Ramos (cell line): Measurements from ENCODE around the gene PRMT7.

Experiments used
- in situ Hi-C: fragments of 300-500 bp; cut with MboI; formaldehyde crosslinking; loops from one replicate; pipeline ENCODE4 v1.14.3; 2022; ENCODE audit warnings: low sequenced_read_pairs; ENCODE audit not compliant: unreplicated experiment

Gene PRMT7

DNA sequence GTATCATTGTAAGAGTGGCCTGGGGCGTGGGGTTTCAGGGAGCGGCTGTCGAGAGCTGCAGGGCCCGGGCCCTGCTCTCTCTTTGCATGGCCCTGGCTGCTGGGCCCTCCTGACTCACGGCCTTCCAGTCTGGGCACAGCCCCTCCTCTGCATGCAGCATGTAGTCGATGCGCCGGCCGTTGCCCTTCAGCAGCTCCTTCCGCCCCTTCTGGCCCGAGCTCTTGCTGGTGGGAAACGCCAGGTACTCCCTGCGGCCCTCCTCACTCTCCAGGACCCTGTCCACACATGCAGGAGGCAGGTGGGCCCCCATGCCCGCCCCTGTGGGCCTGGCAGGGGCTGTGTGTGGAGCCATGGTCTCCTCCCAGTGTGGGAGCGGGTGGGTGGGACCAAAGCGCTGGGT, 50.7 kb downstream of the PRMT7 start:
- in situ Hi-C loops = no loop called here

DNA sequence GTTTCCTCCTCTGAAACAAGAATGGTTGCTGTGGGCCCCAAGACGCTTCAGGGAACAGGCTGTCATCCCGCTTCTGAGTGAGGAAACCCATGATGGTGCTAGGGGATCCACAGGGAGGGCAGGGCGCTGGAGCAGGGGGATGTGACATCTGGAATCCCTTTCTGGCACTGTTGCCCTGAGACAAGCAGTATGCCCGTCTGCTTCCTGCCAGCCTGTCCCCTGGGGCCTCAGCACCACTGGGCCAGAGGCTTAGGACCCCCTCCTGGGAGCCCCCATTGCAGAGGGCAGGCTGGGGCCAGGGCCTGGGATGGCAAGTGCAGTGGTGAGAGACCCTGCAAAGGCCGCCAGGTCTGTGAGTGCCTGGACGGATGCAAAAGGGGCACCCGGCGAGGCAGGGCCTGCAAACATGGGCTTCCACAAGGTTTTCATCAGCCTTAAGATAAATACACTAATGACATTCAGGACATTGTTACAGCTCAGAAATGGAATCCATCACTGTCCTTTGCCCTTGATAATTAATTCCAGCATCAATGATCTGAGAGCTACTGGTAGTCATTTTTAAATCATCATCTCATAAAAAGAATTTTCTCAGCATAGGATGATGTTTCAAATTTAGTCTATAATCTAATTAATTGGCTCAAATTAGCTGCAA, 51.6 kb downstream of the PRMT7 start:
- in situ Hi-C loops = no loop called here

DNA sequence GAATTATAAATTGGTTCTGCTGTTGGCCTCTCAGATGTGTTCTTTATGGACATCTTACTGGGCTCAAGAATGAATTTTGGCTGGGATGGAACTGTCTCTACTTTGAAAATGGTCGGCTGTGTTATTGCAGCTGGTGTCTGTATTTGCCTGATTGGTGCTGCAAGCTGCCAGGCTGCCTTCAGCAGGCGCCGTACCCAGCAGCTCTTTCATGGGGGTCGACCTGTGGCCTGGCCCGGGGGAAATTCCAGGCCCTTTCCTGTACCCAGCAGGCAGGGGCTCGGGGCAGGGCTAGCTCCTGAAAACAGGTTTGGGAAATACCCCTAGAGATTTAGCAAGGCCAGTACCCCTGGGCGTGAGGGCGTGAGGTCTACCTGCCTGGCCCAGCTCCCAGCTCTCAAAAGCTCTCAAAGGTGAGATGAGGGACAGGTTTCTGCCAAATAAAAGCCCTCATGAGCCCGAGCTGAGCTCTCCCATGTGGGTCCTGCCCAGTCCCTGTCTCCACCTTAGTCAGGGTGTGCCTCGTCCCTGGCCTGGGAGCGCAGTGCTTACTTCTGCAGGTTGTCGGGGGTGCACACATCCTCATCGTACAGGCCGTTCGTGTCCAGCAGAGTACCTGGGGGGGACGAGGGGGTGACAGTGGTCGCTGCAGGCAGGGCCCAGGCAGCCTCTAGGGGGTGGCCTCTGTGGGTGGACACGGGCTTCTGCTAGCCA, 52.3 kb downstream of the PRMT7 start:
- in situ Hi-C loops = no loop called here

DNA sequence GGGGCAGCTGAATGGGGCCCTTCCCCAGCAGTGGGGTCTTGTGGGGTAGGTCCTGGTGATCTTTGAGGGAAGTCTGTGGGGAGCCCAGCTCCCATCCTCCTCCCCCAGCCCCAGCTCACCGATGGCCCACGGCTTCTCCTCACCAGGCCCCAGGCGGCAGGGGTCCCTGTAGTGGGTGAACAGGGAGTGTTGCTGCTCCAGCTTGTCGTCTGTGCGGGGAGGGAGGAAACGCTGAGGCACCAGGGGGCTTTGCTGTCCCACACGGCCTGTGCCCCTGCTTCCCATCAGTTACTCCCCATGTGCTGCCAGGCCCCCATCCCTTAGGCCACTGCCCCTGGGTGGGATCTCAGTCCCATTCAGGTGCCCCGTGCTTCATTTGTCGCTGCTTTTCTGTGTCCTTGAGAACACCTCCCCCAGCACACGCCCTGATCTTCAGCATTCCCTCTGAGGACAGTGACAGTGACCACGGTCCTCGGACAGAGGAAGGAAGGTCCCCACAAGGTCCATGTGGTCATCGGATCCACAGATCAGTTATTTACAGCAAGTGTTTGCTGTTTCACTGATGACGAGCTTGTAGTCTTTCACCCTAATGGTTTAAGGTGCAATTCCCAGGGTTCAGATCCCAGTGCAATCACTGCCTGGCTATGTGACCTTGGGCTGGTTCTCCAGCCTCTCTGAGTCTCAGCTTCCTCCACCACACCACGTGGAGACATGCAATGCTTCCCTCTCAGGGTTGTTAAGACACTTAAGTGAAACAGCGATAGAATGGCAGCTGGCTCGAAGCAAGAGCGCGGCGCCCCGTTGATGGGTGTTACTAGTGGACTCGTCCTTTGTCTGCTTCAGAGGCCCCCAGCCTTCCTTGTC, 53.1 kb downstream of the PRMT7 start:
- in situ Hi-C loops = no loop called here

- in situ Hi-C loops = no loop called here
These were observed 53.8 kb downstream of the PRMT7 start for GRCh38 chr16:68364561-68364998.

- in situ Hi-C loops = no loop called here
These were observed 54.5 kb downstream of the PRMT7 start for GRCh38 chr16:68365167-68365817.

GRCh38 chr16:68366062-68366461, 55.2 kb downstream of the PRMT7 start:
- in situ Hi-C loops = no loop called here

DNA sequence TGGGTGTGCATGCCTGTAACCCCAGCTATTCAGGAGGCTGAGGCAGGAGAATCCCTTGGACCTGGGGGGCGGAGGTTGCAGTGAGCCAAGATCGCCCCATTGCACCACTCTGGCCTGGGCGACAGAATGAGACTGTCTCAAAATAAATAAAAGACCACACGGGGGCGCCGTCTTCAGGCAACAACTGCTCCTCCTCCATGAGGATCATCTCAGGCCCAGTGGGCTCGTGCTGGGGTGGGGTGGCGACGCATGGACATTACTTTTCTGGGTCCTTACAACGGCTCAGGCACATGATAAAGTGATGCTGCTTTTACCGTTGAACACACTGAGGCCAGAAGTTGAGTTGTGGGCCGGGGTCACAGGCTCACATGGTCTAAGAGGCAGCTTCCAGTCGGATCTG, 56.2 kb downstream of the PRMT7 start:
- in situ Hi-C loops = no loop called here

DNA sequence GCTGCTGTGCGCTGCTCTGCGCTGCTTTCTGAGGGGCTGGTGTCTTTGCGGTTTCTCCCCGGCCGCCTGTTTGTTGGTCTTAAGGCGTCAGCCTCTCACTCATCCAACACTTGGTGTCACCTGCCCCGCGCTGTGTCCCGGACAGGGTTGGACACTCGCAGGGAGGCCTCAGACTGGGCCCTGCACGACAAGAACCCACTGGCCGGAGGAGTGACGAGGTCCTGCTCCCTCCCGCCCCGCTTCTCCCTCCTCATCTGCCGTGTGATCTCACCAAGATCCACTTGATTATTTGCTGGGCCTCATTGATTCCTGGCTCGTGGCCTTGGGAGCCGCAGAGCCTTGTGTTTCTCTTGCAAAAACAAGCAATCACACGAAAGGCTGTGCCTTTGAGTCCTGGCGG, 56.6 kb downstream of the PRMT7 start:
- in situ Hi-C loops = no loop called here

GRCh38 chr16:68367891-68368290, 57.1 kb downstream of the PRMT7 start:
- in situ Hi-C loops = no loop called here

DNA sequence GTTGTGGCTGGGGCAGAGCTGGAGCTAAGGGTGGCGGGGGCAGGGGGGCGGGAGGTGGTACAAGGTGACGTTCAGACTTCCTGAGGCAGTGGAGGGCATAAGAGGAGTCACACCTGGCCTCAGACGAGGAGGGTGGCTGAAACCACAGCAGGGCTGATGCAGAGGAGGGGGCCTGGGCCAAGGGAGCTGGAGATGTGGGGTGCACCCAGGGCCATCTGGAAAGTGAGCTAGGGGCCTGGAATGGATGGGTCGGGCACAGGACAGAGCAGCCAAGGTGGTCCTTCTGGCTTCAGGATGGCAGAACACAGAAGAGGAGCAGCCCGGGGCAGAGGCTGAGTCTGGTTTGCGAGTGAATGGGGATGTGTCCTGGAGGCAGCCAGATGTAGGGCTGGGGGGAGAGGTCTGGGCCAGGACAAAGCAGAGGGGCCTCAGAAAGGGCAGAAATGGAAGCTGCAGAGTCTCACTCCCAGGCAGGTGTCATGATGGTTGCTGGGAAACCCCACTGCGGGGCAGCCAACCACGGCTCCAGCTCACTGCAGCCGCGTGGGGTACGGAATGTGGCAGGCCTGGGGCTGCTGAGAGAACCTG, 57.6 kb downstream of the PRMT7 start:
- in situ Hi-C loops = no loop called here

DNA sequence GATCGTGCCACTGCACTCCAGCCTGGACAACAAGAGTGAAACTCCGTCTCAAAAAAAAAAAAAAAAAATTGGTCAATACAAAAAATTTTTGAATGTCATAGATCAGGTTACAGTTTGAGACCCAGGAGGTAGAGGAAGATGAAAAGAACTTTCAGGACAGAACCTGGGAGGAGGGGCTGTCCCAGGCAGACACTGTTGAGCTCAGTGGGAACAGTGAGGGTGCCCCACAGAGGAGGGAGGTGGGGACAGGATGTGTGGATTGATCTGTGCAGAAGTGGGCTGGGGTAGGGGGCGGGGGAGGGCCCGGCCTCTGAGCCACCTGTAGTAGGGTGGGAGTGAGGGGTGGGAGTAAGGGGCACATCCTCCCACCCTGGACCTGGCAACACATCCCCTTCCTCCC, 58.3 kb downstream of the PRMT7 start:
- in situ Hi-C loops = no loop called here

DNA sequence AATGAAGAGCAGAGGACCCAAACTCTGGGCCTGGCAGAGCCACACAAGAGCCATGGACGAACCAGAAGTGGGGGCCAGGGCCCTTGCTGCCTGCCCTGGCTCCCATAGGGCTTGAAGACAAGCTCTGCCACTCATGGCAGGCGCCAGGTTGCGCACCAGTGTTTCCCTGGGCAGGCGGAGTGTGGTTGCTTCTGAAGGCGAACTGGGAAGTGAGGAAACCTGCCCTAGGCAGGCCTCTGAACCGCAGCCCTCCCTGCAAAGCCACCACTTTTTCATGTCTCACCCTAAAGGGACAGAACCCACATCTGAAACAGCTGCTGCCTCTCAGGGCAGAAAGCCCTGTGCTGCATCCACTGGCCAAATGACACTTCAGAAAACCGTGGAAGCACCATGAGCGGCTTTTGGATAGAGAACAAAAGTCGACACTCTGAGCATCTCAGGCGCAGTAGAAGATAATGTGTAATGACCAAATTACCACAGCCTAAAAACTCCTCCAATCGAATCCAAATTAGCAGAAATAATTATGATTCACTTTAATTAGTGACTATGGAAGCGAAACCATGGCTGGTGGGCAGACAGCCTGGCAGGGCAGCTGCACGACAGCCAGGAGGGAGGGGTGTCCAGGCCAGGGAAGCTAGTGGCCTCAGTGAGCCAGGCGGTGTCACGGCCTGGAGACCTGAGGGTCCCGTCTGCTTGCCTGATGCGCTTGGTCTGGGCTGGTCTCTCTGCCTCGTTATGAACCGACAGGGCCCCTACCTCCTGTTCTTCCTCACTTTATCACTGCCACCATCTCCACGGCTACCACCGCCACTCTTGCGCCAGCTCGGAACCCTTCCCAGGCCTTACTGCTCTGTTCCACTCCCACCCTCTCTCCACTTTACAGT, 59.1 kb downstream of the PRMT7 start:
- in situ Hi-C loops = no loop called here

DNA sequence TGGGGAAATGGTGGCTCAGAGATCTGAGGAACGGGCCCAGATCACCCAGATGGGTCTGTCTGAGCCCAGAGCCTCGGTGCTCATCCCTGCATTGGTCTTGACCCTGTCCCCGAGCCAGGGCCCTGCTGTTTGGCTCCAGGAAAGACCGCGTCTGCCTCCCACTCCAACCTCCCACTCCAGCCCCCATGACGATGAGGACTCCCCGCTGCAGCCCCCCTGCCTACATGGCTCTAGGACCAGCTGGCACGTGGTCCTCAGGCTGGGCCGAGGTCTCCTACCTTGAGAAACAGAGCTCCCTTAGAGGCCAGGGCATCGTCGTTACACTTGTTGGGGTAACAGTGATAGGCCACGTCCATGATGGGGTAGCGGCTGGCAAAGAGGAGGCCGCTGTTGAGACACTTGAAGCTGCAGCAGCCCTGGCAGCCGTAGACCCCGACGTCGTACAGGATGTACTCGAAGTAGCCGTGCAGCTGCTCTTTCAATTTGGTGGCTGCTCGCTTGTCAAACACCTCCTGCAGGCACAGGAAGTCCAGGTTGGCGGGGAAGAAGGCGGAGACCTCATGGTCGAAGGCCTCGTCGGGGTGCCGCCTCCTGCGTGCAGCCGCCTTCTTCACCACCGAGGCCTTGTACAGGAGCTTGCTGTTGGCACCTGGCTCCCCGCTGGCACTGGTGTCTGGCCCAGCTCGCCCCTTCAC, 59.9 kb downstream of the PRMT7 start:
- in situ Hi-C loops = no loop called here

DNA sequence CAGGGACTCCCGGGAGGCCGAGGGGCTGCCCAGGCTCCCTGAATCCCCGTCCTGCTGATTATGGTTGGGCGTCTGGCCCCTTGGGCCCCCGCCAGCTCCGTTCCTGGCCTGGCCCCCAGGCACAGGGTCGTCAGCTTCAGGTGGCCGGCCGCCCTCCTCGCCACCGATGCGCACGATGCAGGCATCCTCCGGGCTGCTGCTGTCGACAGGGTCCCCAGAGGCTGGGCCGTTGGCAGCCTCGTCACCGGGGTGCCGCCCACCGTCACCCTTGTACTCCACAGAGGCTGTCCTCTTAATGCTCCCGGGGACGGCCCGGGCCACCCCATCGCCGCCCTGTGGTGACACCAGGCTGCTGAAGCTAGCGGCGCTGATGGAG, 60.4 kb downstream of the PRMT7 start:
- in situ Hi-C loops = no loop called here

- in situ Hi-C loops = no loop called here
These were observed 61.0 kb downstream of the PRMT7 start for GRCh38 chr16:68371706-68372380.

GRCh38 chr16:68372381-68372720, 61.5 kb downstream of the PRMT7 start:
- in situ Hi-C loops = no loop called here

- in situ Hi-C loops = no loop called here
These were observed 62.0 kb downstream of the PRMT7 start for GRCh38 chr16:68372806-68373205.
